ENCODE measurements around the gene SMIM24. TPM values are rescaled to one million over a fixed set of nuclear protein-coding genes. Genes with fewer than 3 reads are reported as not detected.
A peak's percentile ranks its signal among the peaks of the same experiment; 100 is the strongest.

Gene SMIM24
- total and polyA plus RNA-seq, 9 of the 15 experiments (the other 6 are each of a cell fraction or from before 2014, with no cell fraction given): 0.45 to 12.3 (median 1.4) TPM; not detected in 1

DNA sequence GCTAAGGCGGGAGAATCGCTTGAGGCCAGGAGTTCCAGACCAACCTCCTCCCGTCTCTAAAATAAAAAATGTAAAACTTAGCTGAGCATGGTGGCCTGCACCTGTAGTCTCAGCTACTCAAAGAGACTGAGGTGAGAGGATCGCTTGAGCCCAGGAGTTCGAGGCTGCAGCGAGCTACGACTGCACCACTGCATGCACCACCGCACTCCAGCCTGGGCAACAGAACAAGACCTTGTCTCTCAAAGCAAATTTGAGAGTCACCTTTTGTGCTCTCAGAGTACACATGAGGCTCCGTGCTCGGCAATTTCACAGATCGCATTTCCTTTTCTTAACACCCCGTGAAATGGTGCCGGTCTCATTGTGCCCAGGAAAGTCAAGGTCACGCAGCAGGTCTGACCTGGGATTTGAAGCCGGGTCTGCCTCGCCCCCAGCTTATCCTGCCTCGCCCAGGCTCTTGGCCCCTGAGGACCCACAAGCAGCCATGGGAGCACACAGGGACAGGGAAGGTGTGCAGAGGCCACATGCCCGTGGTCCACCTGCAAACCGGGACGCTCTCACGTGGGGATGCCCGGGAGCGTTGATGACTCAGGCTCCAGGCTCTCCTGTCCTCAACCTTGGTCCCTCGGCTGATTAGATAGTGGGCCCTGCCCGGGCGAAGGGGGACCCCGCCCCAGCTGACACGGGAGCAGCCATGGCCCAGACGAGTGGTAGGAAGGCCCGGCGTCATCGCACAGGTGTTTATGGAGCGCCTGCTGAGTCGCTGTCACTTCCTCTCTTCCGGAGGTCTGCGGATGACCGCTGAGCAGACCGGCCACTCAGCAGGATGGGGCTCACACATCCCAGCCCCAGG is 1.1 kb upstream of the SMIM24 start:
- Histone ChIP-seq H4K20me1 (replicated peaks; ENCODE audit: control insufficient read depth, insufficient read depth, low read length) (peaks cover 8% of the 10 kb centered on the region; the same call in 1 of the 2 replicates), H3K4me2 (ENCODE audit: insufficient read depth, low read length) (0 out of 2 replicates have a peak overlapping the region, but pooled peaks have one; percentile 17), H3K9ac (ENCODE audit: insufficient read depth in 1 of 2, low read depth in 2 of 2, low read length in 2 of 2) (peak overlapping the region in 1 of 2 experiments; percentile 67; a peak in 1 of 4 replicates)

More for the DNA sequence above, 1.1 kb upstream of the SMIM24 start:
- intact Hi-C loops (cut with micrococcal nuclease) (no loop called here), in situ Hi-C loops (cut with MboI) (no loop called here)
- ATAC-seq: no peak
- H3K36me3 ChIP-seq (ENCODE audit: control insufficient read depth, insufficient read depth, low read length): no peaks in the 10 kb centered on the region
- H3K27ac ChIP-seq (ENCODE audit: extremely low read depth, low read depth, low read length): no peak overlapping the region
- H2AFZ ChIP-seq (ENCODE audit: low read depth, low read length): no peak overlapping the region
- H3K4me1 ChIP-seq (replicated peaks in 1 of 2; ENCODE audit: control insufficient read depth in 2 of 2, insufficient read depth in 2 of 2, low read length in 2 of 2): peaks cover 11 to 45% of the 10 kb centered on the region in 2 experiments
- no TSS peak for BruUV-seq (replicated peaks)
- ChIA-PET CTCF (ENCODE audit: low intra/inter-chr PET ratio) (no interaction called here), POLR2A (no interaction called here)
- H3K4me3 ChIP-seq: no peak overlapping the region
- peaks cover 21 to 27% of the 10 kb centered on the region in 2 experiments; a peak in 4 of 5 replicates for H3K27me3 ChIP-seq (ENCODE audit: control insufficient read depth in 2 of 2, insufficient read depth in 2 of 2, low read length in 2 of 2)
- H3K9me1 ChIP-seq (ENCODE audit: control insufficient read depth, insufficient read depth, low read length): no peaks in the 10 kb centered on the region
- H3K9me3 ChIP-seq (replicated peaks; ENCODE audit: control insufficient read depth, insufficient read depth, low read depth, low read length): no peaks in the 10 kb centered on the region
- TF ChIP-seq SPI1 (IDR thresholded peaks at IDR 0.05; ENCODE audit: borderline replicate concordance, low read depth, low read length): peak; percentile 59; the same call in 1 of the 2 replicates
- peak; percentile 13 for TF ChIP-seq HMGN3 (IDR thresholded peaks at IDR 0.05; ENCODE audit: borderline replicate concordance, extremely low read depth, insufficient read length, low read depth, low read length)
- TF ChIP-seq, protein P1, sequence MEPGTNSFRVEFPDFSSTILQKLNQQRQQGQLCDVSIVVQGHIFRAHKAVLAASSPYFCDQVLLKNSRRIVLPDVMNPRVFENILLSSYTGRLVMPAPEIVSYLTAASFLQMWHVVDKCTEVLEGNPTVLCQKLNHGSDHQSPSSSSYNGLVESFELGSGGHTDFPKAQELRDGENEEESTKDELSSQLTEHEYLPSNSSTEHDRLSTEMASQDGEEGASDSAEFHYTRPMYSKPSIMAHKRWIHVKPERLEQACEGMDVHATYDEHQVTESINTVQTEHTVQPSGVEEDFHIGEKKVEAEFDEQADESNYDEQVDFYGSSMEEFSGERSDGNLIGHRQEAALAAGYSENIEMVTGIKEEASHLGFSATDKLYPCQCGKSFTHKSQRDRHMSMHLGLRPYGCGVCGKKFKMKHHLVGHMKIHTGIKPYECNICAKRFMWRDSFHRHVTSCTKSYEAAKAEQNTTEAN (CRISPR knock-in tag; IDR thresholded peaks at IDR 0.05): no peak
- TF ChIP-seq USF1 (CRISPR knock-in tag; IDR thresholded peaks at IDR 0.05): peak; percentile 25; the same call in 1 of the 2 replicates
- no peak for TF ChIP-seq NCOA6 (IDR thresholded peaks at IDR 0.05)
- TF ChIP-seq, protein P2, sequence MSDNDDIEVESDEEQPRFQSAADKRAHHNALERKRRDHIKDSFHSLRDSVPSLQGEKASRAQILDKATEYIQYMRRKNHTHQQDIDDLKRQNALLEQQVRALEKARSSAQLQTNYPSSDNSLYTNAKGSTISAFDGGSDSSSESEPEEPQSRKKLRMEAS (CRISPR knock-in tag; IDR thresholded peaks at IDR 0.05): peak; percentile 52
- peak; percentile 20; the same call in 1 of the 2 replicates for TF ChIP-seq L3MBTL2 (IDR thresholded peaks at IDR 0.05)
- peak; percentile 34; the same call in 1 of the 2 replicates for TF ChIP-seq TFAP4 (CRISPR knock-in tag; IDR thresholded peaks at IDR 0.05; ENCODE audit: borderline replicate concordance)
- TF ChIP-seq MTA3 (IDR thresholded peaks at IDR 0.05; ENCODE audit: borderline replicate concordance): no peak
- peak; percentile 33; the same call in 1 of the 2 replicates for TF ChIP-seq ETV1 (tag; conservative IDR thresholded peaks at IDR 0.05; ENCODE audit: low read depth)
- TF ChIP-seq ZBTB7A (IDR thresholded peaks at IDR 0.05; ENCODE audit: borderline replicate concordance, control insufficient read depth, low read depth, low read length): 0 out of 2 replicates have a peak, but pooled peaks have one; percentile 35
- TF ChIP-seq IRF2 (CRISPR knock-in tag; IDR thresholded peaks at IDR 0.05): no peak
- peak in 1 of 2 experiments; percentile 61 for TF ChIP-seq E2F6 (IDR thresholded peaks at IDR 0.05; ENCODE audit: borderline replicate concordance in 1 of 2, extremely low read depth in 1 of 2, insufficient read depth in 1 of 2, insufficient read length in 1 of 2, low read depth in 1 of 2, low read length in 1 of 2, poor library complexity in 1 of 2, severe bottlenecking in 1 of 2)
- WGBS (ENCODE audit: insufficient coverage, low coverage, missing lambda C conversion rate): 26% methylated on average over 31 of the region's 38 CpGs
- H3K79me2 ChIP-seq (ENCODE audit: control insufficient read depth, insufficient read depth, low read length): no peaks in the 10 kb centered on the region
- no peak for FAIRE-seq
- peak; percentile 24 to 43 (median 36) for DNase-seq (ENCODE audit: extremely low read depth in 1 of 4, low spot score in 3 of 4)
